ENCODE data around the gene PPTC7.
"Not testable (repeated sequence)": the region's sequence is repeated elsewhere in the genome, so short reads cannot be mapped to it uniquely, and the experiment has no call there.

The PPTC7 gene, protein sequence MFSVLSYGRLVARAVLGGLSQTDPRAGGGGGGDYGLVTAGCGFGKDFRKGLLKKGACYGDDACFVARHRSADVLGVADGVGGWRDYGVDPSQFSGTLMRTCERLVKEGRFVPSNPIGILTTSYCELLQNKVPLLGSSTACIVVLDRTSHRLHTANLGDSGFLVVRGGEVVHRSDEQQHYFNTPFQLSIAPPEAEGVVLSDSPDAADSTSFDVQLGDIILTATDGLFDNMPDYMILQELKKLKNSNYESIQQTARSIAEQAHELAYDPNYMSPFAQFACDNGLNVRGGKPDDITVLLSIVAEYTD

DNA sequence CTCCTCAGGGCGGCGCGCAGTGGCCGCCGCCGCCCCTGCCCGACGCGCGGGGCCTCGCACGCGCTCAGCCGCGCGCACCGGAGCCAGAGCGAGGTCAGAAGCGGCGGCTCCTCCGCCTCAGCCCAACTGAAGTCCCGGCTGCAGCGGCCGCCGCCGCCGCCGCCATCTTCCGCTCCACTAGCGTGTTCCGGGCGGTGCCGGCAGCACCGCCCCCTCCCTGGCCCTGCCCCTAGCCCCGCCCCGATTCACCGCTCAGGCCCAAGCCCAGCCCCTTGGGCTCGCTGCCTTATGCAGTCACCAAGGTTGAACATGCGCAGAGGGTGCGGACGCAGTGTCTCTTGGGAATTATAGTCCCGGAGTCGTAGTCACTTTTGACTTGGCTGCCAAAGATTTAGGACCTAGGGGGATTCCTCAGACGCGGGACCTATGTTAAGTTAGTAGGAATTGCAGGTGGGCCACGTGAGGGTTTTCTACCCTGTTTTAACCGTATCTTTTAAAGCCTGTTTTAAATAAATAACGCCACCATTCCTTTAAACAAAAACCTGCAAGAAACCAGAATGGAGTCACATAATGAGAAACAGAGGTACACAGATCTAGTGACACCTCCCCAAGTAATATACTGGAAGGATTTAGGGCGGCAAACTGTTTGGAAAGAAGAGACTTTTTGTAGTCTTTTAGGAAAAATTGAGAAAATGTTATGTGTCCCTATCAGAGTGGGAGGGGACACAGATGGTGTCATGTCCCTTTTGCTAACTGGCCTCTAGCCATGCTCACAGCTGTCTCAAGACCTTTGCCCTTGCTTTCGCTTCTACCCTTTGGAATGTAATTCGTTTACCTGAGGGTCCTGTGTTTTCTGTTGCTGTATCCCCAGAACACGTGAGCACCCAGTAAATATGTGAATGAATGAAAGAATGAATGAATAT is at the start of gene PPTC7:
Gene PPTC7 (minus strand): TSS at position 182 of the 923 bp plus-strand sequence. CDS start 287 bp downstream, outside the sequence.
- DNase-seq (ENCODE audit: low spot score) = peak; percentile 94

DNA sequence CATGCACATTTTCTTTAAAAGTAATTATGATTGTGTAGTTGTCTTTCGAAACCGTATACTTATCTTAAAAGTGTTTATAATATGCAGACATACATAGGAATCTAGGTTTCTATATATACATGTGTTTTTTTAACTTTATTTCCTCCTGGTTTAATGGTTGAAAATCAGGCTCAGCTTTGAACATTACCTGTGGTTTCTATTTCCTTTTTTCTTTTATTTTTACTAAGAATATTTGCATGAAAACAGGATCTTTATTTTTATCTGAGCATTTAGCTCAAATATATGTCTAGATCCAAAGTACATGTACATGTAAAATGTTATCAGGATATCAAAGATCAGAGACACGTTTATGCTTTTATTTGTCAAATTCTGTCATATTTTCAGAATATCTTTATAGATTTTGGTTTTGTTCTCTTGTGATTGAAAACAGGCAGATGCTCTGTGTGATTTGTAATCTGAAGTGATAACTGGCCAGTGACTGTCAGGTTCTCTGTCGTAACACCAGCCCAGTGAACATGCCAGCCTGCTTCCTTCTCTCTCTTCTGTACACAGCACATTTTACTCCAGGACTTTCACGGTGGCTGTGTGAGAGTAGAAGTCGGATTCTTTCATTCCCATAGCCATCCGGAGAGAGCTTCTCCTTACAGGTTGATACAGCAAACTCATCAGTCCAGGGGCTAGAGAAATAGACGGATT is 44.5 kb upstream of the PPTC7 start:
- DNase-seq (ENCODE audit: low spot score) = no peak

DNA sequence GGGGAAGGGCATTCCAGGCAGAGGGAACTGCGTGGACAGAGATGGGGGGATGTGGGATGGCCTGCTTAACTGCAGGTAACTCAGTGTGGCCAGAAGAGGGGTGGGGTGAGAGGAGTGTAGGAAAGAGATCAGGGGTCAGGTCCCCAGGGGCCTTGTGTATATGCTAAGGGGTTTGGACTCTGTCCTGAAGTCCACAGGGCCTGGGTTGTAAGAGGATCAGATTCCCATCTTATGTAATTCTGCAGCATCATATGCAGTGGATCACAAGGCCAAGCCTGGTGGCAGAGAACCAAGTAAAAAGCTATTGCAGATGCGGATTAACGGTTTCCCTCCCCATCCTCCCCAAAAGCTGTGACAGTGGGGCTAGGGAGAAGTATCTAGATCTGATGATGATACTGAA is 39.5 kb upstream of the PPTC7 start:
- DNase-seq (ENCODE audit: low spot score) = no peak

DNA sequence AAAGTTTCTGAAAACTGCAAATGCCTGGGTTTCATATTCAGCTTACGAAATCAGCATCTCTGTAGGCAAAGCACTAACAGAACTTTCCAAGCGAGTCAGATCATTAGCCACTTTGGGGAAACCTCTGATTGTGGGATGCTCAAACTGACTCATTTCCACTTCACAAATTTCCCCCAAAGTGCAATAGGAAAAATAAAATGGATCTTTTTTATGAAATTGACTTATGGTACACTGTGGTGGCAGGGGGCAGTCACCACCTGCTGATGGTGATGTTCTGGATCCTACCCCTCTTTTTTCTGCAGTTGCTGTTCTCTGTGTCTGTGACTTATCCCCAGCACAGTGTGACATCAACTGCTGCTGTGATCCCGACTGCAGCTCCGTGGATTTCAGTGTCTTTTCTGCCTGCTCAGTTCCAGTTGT is 36.4 kb upstream of the PPTC7 start:
- no peak for DNase-seq (ENCODE audit: low spot score)

DNA sequence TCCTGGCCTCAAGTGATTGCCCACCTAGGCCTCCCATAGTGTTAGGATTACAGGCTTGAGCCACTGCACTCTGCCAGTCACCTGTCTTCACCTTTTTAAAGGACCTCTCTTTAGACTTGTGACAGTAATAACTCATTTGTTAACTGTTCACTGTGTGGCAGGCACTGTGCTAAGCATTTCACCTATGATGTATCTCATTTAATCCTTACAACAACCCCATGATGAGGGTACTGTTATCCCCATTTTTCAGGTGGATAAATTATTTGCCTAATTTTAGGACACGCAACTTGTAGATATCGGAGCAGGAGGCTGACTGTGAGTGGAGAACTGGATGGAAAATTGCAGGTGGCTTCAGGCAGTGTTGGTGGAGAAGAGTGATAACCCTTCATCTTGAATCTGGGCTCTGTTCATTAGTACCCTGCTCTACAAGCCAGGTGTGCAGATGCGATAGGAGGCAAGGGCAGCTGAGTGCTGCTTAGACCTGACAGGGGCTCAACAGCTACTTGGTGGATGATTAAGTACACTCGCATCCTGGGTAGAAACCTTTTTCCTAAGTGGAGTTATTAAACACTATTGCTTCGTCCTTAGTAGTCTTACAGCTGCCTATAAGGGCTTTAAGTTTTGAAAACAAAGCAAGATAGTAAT is 33.5 kb upstream of the PPTC7 start:
- DNase-seq (ENCODE audit: low spot score) = no peak

DNA sequence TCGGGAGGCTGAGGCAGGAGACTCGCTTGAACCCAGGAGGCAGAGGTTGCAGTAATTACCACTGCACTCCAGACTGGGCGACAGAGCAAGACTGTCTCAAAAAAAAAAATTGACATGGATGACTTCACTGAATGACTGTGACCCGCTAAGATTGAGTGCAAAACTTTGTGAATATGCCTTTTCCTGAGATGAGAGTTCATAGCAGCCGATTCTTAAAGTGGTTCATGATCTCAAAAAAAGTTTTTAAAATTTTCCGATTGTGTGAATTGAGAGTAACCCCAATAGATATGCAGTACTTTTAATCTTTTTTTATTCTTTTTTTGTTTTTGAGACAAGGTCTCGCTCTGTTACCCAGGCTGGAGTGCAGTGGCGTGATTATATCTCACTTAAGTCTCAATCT is 32.1 kb upstream of the PPTC7 start:
- no peak for DNase-seq (ENCODE audit: low spot score)

DNA sequence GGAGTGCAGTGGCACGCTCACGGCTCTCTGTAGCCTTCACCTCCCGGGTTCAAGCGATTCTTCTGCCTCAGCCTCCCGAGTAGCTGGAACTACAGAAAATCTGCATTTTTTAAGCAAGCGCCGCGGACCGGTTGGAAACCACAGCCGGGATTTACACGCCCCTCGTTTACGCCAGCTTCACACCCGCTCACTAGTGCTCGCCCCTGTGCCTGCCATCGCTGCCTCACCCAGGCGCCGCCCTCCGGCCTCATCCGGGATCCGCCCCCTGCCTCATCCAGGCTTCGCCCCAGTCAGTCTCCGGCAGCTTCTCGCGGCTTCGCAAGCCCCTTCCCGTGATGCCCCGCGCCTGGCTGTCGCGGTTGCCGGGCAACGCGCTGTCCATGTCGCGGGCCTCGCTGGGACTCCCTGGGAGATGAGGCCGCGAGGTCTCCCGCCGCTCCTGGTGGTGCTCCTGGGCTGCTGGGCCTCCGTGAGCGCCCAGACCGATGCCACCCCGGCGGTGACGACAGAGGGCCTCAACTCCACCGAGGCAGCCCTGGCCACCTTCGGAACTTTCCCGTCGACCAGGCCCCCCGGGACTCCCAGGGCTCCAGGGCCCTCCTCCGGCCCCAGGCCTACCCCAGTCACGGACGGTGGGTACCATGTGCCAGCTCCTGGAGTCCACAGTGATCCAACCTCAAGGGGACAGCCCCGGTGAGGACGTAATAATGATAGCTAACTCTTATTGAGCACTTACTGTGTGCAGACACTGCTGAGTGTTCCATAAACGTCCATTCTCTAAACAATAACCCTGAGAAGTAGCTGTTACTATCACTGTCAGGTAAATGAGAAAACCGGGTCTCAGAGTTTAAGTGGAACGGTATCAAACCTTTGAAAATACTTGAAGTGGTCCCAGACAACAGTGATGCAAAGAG is 30.9 kb upstream of the PPTC7 start, which contains the start of gene TCTN1:
Gene TCTN1 (plus strand): TSS at position 359 of the 914 bp plus-strand sequence. CDS start 54 bp downstream, at position 413.
- DNase-seq (ENCODE audit: low spot score) = peak; percentile 100

DNA sequence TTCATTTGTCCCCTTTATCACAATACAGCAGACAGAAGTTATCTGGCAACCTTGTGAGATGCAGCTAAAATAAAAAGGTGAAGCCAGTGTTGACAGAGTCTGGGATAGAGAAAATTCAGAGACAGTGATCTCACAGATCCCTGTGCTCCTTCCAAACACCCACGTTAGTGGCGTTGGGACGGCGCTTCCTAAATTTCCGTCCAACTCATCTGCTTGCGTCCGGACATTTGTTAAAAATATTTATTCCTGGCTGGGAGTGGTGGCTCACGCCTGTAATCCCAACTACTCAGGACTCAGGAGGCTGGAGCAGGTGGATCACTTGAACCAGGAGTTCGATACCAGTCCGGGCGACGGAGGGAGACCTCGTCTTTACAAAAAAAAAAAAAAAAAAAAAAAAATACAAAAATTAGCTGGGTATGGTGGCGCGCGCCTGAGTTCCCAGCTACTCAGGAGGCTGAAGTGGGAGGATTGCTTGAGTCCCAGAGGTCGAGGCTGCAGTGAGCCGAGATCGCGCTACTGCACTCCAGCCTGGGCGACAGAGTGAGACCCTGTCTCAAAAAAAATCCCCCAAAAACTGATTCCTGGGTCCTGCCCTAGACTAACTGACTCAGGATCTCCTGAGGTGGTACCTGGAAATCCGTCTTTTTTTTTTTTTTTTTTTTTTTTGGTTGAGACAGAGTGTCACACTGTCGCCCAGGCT is 30.1 kb upstream of the PPTC7 start:
- no peak for DNase-seq (ENCODE audit: low spot score)

DNA sequence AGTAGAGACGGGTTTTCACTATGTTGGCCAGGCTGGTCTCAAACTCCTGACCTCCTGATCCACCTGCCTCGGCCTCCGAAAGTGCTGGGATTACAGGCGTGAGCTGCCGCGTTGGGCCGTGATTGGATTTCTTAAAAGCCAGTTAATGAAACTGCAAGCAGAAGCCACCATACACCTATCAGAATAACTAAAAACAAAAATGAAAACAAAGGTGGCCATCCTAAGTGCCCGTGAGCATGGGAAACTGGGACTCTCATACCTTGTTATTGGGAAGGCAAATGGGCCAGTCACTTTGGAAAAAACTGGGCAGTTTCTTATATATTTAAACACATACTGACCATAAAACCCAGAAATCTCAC is 23.1 kb upstream of the PPTC7 start:
- DNase-seq (ENCODE audit: low spot score) = no peak

DNA sequence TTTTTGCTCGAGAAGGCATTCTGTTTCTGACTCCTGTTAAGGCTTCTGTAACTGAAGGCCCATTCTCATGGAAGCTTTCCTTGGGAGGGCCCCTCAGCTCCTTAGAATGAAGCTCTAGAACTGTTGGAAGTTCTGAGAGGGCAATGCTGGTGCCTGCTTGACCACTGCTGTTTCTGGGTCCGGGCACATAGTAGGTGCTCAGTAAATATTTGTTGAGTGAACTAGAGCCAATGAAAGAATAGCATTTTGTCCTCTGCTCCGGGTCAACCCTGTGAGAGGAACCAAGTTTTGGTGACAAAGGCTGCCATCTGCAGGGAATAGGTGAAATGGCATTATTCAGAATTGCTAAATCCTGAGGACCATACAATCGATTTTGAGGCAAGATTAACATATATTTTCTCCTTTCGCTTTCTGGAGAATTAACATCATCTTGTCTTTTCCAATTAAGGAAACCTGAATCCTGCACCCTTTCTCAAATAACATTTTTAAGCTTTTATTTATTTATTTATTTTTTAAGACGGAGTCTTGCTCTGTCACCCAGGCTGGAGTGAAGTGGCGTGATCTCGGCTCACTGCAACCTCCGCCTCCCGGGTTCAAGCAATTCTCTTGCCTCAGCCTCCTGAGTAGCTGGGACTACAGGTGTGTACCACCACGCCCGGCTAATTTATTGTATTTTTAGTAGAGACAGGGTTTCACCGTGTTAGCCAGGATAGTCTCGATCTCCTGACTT is 19.1 kb upstream of the PPTC7 start:
- DNase-seq (ENCODE audit: low spot score) = peak; percentile 71

DNA sequence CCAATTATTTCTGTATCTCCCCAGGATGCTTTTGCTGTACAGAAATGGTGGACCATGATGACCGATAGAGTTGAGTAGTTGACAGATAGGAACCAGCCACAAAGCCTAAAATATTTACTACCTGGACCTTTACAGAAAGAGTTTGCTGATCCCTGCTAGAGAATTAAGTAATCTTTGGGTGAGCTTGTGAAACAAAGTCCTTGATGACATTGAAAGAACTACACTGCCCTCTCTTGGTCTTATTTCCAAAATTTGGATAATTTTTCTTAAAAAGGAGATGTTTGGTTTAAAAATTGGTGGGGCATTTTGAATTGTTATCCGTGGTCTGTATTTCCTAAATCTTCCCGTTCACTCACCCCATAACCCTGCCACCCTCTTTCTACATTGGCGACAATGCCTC is 17.1 kb upstream of the PPTC7 start:
- no peak for DNase-seq (ENCODE audit: low spot score)

DNA sequence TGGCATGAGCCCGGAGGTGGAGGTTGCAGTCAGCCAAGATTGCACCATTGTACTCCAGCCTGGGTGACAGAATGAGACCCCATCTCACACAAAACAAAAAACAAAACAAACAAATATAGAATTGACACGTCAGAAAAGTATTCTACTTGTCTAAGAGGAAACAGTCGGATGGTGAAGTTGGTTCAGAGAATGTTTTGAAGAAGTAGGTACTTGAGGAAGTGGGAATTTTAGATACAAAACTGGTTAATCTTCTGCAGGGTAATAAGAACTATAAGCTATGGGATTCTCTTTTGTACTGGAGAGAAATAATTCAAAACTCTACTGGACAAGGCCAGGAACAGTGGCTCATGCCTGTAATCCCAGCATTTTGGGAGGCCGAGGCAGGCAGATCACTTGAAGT is 16.2 kb upstream of the PPTC7 start:
- no peak for DNase-seq (ENCODE audit: low spot score)

DNA sequence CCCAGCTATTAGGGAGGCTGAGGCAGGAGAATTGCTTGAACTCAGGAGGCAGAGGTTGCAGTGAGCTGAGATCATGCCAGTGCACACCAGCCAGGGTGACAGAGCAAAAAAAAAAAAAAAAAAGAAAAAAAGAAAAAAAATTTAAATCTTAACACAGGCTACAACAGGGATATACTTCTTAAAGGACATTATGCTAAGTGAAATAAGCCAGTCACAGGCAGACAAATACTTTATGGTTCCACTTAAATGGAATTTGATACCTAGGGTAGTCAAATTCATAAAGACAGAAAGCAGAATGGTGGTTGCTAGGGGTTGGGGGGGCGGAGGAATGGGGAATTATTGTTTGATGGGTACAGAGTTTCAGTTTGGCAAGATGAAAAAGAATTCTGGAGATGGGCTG is 14.8 kb upstream of the PPTC7 start:
- no peak for DNase-seq (ENCODE audit: low spot score)

DNA sequence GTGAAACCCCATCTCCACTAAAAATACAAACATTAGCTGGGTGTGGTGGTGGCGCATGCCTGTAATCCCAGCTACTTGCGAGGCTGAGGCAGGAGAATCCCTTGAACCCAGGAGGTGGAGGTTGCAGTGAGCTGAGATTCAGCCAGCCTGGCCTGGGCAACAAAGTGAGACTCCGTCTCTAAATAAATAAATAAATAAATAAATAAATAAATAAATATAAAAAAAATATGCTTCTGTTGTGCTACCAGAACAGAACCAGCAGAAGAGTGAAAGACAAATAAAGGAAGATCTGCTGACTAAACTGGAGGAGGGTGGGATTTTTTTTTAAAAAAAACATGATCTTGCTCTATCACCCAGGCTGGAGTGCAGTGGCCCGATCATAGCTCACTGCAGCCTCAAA is 9.8 kb upstream of the PPTC7 start:
- DNase-seq (ENCODE audit: low spot score) = not testable (repeated sequence)

DNA sequence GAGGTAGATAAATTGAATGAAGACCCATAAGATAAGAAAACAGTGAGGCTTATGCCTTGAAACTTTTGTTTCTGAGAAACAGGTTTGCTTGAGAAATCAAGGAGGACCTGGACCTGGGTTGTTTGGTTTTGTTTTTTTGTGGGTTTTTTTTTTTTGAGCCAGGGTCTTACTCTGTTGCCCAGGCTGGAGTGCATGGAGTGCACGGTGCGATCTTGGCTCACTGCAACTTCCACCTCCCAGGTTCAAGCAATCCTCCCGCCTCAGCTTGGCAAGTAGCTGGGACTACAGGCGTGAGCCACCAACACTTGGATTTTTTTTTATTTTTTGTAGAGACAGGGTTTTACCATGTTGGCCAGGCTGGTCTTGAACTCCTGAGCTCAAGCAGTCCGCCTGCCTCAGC is 9.0 kb upstream of the PPTC7 start:
- no peak for DNase-seq (ENCODE audit: low spot score)

DNA sequence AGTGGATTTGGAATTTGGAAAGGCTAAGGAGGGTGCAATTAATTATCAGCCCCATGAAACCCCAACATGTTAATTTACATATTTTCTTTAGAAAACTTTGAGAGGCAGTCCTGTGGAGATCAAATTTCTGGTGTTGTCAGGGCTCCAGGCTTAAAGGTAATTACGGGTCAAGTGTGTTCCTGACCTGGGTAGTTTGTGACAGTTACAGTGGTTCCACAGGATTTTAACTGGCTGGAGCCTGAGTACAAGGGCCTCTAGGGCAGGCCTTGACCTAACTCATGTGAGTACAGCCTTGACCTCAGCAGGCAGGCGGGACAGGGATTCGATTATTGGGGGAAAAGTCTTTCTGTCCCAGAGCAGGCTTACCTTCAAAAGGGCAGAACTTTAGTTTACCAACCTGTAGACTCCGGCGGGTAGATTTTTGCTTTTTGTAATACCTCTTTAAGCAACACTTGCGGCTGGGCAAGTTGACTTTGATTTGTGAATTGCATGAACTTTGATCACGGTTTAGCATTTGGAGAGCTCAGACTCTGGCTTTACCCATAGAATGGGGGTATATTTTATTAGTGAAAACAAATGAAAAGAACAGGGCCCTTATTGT is 8.4 kb upstream of the PPTC7 start:
- DNase-seq (ENCODE audit: low spot score) = no peak

DNA sequence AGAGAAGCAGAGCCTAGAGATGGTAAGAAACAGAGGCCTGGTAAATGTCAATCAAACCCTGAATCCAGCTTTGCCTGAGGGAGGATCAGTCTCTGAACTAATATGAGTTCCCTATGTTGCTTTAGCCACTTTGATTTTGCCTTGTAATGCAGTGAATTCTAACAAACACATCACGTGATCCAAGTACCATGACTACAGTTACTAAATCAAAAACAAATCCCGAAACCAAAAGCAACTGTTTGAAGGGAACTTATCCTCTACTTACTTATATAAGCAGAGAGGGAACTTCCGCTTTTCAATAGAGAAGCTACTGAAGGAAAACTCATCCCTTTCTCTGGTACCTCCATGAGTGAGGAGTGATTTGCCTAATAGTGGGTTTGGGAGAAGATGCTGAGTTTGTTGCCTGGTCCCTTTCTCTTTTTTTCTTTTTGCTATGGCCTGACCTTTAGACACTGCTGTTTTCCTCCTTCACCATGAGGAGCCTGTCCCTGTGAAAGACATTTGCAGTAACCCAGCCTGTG is 7.7 kb upstream of the PPTC7 start:
- no peak for DNase-seq (ENCODE audit: low spot score)

DNA sequence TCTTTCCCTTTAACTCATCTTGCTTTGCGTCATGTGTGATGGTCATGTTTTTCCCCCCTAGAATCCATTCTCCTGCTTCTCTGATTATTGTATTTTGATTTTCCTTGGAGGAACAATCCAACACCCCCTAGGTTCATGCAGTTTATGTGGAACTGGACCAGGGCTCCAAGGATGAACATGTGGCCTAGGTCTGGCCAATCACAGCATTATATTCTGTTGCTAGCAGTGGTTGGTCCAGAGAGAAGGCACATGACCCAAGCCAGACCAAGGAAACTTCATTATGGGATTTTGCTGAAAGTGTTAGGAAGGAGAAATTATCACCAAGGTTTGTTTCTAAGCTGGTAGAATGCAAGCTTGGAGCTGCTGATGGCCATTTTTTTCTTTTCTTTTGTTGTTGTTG is 6.9 kb upstream of the PPTC7 start:
- no peak for DNase-seq (ENCODE audit: low spot score)

DNA sequence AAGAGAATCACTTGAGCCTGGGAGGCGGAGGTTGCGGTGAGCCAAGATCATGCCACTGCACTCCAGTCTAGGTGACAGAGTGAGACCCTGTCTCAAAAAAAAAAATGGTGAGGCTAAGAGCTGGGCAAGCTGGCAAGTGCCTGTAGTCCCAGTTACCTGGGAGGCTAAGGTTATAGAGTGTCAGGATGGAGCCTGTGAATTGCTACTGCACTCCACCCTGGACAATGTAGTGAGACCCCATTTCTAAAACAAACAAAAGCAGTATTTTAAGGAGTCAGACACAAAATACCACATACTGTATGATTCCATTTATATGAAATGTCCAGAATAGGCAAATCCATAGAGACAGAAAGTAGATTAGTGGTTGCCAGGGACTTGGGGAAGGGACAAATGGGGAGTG is 4.0 kb upstream of the PPTC7 start:
- DNase-seq (ENCODE audit: low spot score) = not testable (repeated sequence)

Measured in iPS-NIHi11 (cell line).